ENCODE measurements around the gene SIAH1. TPM values are rescaled to one million over a fixed set of nuclear protein-coding genes. Genes with fewer than 3 reads are reported as not detected.

Gene SIAH1, protein sequence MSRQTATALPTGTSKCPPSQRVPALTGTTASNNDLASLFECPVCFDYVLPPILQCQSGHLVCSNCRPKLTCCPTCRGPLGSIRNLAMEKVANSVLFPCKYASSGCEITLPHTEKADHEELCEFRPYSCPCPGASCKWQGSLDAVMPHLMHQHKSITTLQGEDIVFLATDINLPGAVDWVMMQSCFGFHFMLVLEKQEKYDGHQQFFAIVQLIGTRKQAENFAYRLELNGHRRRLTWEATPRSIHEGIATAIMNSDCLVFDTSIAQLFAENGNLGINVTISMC
- 18.9 and 23.5 TPM in 2 replicates for total RNA-seq

DNA sequence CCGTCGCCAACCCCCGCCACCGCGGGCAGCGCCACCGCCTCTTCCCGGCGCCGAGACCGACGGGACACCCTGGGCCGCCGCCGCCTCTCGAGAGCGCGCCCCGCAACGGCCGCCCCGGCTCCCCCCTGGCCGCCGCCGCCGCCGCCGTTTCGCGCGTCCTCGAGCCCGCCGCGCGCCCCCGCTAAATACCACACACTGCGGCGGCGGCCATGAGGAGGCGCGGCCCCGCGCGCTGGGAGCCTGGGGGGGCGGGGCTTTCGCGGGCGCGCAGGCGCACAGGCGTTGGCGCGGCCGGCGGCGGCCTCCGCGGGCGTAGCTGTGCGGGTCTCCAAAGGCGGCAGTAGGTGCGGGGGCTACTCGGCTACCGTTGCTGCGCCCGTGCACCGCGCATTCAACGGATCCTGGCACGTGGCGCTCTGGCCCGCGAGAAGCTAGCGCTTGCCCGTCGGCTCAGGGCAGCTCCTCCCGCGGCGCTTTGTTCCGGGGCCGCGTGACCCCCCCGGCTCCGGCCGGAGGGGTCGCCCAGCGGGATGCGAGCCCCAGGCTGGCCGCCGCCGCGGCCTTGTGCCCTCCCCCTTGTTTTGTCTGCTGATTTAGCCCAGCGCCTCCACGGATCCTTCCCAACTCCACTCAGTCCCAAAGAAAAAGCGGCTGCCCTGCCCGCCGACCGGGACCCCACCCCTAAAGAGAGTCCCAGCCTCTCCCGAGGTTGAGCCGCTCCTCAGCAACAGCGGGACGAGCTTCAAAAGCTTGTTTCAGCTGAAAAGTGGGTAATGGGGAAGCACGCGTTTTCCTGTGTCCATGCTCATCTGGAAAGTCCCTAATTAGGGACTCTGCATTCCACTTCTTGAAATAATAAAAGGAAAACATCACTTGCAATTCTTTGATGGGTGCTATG, at the start of gene SIAH1:
TSS of gene SIAH1 (minus strand) at position 161 of the 898 bp plus-strand sequence. CDS start 22,985 bp downstream, outside the sequence.

Other genes with a start within 250 kb of the SIAH1 start
- under 0.01 TPM in 1 of 2 replicates, not detected in the other for gene ABCC12, start 229.4 kb downstream of the SIAH1 start, total RNA-seq
- 24.5 and 25.7 TPM in 2 replicates for gene LONP2, start 141.1 kb downstream of the SIAH1 start, total RNA-seq
- under 0.01 TPM in 1 of 2 replicates, not detected in the other for gene ABCC11, start 137.9 kb downstream of the SIAH1 start, total RNA-seq
- gene N4BP1, start 224.8 kb upstream of the SIAH1 start, total RNA-seq, result 8.3 and 13.1 TPM in 2 replicates

Measured in pericardium fibroblast (primary cell).